ENCODE results near the gene PMS1. TPM values are rescaled to one million over a fixed set of nuclear protein-coding genes. Genes with fewer than 3 reads are reported as not detected.

PMS1 gene
- polyA plus RNA-seq, 1 of the 3 experiments (the other 2 are of a cell fraction): 7.7 TPM

DNA sequence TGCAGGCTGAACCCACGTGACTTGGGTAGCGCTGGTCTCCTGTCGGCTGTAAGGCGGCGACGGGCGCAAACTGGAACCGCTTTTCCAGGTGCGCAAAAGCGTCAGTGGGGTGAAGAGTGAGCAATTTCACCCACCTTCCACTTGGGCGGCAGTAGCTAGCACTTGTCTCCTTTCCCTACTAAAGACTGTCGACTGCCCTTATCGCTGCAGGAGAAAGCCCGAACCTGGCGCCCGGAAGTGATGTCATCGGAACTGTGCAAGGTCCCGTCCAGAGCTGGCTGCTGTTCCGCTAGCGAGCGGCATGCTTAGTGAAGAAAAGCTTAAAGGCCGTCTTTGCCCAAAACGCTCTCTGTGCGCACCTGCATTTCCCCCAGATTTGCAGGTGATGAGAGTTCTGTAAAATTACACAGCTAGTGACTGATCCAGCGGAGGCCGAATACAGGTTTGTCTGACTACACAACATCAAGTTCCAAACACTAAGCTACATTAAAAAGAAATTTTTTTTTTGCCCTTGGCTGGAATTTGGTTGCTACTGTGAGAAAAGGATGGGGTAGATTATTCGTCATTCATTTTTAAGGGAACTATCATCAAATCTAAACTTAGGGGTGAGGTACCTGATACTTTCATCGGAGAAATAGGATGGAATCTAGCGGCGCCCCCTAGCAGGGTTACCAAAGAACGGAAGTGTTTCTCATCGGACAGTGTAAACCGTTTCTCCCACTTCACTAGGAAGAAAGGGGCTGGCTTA lies 21.5 kb upstream of the PMS1 start, which contains the start of gene OSGEPL1 (continued):
- TF ChIP-seq, protein P1, sequence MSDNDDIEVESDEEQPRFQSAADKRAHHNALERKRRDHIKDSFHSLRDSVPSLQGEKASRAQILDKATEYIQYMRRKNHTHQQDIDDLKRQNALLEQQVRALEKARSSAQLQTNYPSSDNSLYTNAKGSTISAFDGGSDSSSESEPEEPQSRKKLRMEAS (IDR thresholded peaks at IDR 0.05; ENCODE audit: low read depth): peak; percentile 95
- peak; percentile 38; the same call in 1 of the 2 replicates for TF ChIP-seq ELF1 (IDR thresholded peaks at IDR 0.05)
- no peak for TF ChIP-seq TEAD4 (IDR thresholded peaks at IDR 0.05; ENCODE audit: borderline replicate concordance, insufficient read depth)
- TF ChIP-seq JUND (IDR thresholded peaks at IDR 0.05): 0 out of 2 replicates have a peak, but pooled peaks have one; percentile 4
- TF ChIP-seq, protein P2, sequence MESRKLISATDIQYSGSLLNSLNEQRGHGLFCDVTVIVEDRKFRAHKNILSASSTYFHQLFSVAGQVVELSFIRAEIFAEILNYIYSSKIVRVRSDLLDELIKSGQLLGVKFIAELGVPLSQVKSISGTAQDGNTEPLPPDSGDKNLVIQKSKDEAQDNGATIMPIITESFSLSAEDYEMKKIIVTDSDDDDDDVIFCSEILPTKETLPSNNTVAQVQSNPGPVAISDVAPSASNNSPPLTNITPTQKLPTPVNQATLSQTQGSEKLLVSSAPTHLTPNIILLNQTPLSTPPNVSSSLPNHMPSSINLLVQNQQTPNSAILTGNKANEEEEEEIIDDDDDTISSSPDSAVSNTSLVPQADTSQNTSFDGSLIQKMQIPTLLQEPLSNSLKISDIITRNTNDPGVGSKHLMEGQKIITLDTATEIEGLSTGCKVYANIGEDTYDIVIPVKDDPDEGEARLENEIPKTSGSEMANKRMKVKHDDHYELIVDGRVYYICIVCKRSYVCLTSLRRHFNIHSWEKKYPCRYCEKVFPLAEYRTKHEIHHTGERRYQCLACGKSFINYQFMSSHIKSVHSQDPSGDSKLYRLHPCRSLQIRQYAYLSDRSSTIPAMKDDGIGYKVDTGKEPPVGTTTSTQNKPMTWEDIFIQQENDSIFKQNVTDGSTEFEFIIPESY (IDR thresholded peaks at IDR 0.05; ENCODE audit: borderline replicate concordance, low read depth): peak; percentile 55; the same call in 1 of the 2 replicates
- no peak for TF ChIP-seq RAD21 (IDR thresholded peaks at IDR 0.05; ENCODE audit: low read length)
- TF ChIP-seq FOXM1 (IDR thresholded peaks at IDR 0.05; ENCODE audit: low read depth): no peak
- no peak for TF ChIP-seq NRF1 (IDR thresholded peaks at IDR 0.05; ENCODE audit: low read depth, low read length)
- TF ChIP-seq SIN3A (IDR thresholded peaks at IDR 0.05; ENCODE audit: borderline replicate concordance, low read depth, low read length): peak; percentile 72; the same call in 1 of the 2 replicates
- no peak for TF ChIP-seq SMC3 (IDR thresholded peaks at IDR 0.05; ENCODE audit: low read depth, low read length)
- TF ChIP-seq GATA2 (CRISPR knock-in tag; IDR thresholded peaks at IDR 0.05): peak; percentile 48
- no peak for TF ChIP-seq FOSL2 (IDR thresholded peaks at IDR 0.05; ENCODE audit: borderline replicate concordance, low read depth)

DNA sequence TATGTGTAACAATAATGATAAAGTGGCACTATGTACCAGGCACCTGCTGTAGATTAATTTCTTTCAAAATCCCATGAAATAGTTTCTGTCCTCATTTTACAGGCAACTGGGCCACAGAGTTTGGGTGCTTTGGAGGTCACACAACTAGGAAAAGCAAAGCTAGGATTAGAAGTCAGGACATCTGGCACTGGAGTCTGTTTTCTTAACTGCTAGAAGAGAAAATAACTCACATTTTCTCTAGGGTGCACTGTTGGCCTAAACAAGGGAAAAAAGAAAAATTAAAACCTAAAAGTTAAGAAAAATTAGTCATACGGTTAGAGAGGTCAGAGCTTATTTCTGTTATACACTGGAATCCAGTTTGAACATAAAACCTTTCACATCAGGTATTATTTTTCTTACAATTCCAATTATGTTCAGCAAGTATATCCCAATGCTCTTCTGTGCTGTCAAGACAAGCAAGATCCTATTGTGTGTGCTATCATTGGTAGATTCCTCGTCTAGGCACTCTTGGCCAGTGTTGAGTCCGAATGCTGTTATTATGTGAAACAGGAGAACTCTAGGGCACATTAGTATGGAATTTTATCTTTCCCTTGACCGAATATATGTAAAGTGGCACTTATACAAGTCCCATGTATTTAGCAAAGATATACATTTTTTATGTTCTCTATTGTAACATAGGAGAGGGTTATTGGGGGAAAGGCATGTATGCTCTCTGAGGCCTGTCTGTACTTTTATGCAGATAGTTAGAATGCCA lies 20.2 kb upstream of the PMS1 start:
- peaks cover 22 to 27% of the 10 kb centered on the region in 2 experiments for H3K36me3 ChIP-seq (replicated peaks in 1 of 2; ENCODE audit: control insufficient read depth in 1 of 2, insufficient read depth in 2 of 2, low read length in 1 of 2)
- DNase-seq: no peak
- no peaks in the 10 kb centered on the region for H4K20me1 ChIP-seq (ENCODE audit: insufficient read depth)
- H3F3A ChIP-seq (replicated peaks; ENCODE audit: insufficient read depth): peaks cover 22% of the 10 kb centered on the region
- no peaks in the 10 kb centered on the region for H3K9me2 ChIP-seq
- H3K27me3 ChIP-seq (ENCODE audit: insufficient read depth): no peaks in the 10 kb centered on the region
- peaks cover 8 to 13% of the 10 kb centered on the region in 2 experiments; a peak in 2 of 4 replicates for H3K4me1 ChIP-seq (ENCODE audit: control insufficient read depth in 1 of 2, insufficient read depth in 2 of 2, low read depth in 1 of 2, low read length in 1 of 2)
- H3K79me2 ChIP-seq (ENCODE audit: insufficient read depth): peaks cover 12% of the 10 kb centered on the region; the same call in 1 of the 2 replicates
- H2AFZ ChIP-seq (ENCODE audit: low read depth): peak overlapping the region; percentile 96
- peak overlapping the region; percentile 90 for H3K4me2 ChIP-seq
- ChIA-PET POLR2A (interaction anchor here (2.9 kb wide), 1 partner anchor 20 kb away, joined by 31 read pairs; the partner anchor contains the start of genes ORMDL1 and PMS1), CTCF (interaction anchor here (0.9 to 4.5 kb wide), 6 partner anchors 14 to 606 kb away, joined by 3 to 26 read pairs (median 9); partner anchors contain the start of genes ANKAR and ASNSD1)
- peak overlapping the region; percentile 28 to 86; a peak in 3 of 4 replicates for H3K27ac ChIP-seq (ENCODE audit: low read depth in 2 of 2, low read length in 1 of 2)
- WGBS (ENCODE audit: low lambda C conversion rate): 93% methylated on average over 4 of the region's 4 CpGs
- TF ChIP-seq TAF1 (IDR thresholded peaks at IDR 0.05; ENCODE audit: borderline replicate concordance, low read depth, low read length) (no peak), USF1 (IDR thresholded peaks at IDR 0.05; ENCODE audit: borderline replicate concordance, low read depth) (no peak), RAD21 (IDR thresholded peaks at IDR 0.05; ENCODE audit: low read length) (peak; percentile 36), SMC3 (IDR thresholded peaks at IDR 0.05; ENCODE audit: low read depth, low read length) (no peak), RFX5 (IDR thresholded peaks at IDR 0.05; ENCODE audit: low read length) (no peak), RCOR1 (IDR thresholded peaks at IDR 0.05; ENCODE audit: low read length) (no peak), REST (IDR thresholded peaks at IDR 0.05; ENCODE audit: low read depth, low read length) (no peak), GATA2 (CRISPR knock-in tag; IDR thresholded peaks at IDR 0.05) (no peak), CTCF (IDR thresholded peaks at IDR 0.05) (peak; percentile 33)
- H3K9ac ChIP-seq: peak overlapping the region; percentile 88; the same call in 1 of the 2 replicates
- H3K9me3 ChIP-seq: no peaks in the 10 kb centered on the region
- no peak overlapping the region; a peak in 1 of 4 replicates for H3K4me3 ChIP-seq (ENCODE audit: low read depth in 2 of 2, low read length in 1 of 2)
